GM12874 (cell line): ENCODE results near the gene TMEM132A.

Source experiments
- TF ChIP-seq, protein P1 (sequence below): IDR thresholded peaks from 2 replicates; pipeline ENCODE4 v1.5.1; 2011; ENCODE audit warnings: low read depth, mild to moderate bottlenecking, control low read depth, low read length, moderate library complexity; ENCODE audit not compliant: insufficient read depth

TMEM132A gene

DNA sequence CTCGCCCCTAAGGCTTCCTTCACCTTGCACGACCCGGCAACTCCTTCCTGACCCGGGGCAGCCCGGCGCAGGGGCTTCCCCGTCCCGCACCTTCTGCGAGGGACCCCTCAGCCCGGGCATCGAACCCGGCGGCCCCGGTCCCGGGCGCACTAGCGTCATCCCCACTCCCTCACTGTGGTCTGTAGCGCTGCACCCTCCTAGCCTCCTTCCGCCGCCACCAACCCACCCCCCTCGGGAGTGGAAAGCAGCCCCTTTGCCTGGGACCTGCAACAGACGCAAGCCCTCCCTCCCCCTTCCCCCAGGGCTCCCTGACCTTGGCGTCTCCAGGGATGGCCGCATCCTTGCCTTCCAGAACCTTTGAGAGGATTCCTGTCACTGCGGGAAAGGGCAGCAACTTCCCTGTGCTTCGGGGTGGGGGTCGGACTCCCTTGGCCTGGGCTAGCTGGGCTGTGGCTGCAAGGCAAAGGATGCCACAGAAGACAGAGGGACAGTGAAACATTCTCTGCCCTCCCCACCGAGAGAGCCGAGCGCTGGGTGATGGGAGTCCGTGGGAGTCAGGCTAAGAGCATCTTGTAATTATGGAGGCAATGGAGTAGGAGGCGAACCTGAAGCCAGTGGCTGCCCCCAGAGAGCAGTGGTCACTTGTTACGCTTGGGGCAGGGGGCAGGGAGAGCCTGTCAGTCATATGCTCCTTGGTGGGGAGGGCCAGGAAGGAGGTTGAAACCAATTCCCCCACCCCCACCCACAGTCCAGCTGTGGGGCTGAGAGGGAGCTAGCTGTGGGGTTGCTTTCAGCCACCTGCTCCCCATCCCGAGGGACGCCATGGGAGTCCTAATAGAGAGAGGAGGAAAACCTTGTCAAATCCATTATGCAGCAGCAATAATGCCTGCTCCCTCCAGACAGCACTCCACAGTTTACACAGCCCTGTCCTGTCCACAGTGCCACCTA lies 920 bp downstream of the TMEM132A start:
- TF ChIP-seq, protein P1, sequence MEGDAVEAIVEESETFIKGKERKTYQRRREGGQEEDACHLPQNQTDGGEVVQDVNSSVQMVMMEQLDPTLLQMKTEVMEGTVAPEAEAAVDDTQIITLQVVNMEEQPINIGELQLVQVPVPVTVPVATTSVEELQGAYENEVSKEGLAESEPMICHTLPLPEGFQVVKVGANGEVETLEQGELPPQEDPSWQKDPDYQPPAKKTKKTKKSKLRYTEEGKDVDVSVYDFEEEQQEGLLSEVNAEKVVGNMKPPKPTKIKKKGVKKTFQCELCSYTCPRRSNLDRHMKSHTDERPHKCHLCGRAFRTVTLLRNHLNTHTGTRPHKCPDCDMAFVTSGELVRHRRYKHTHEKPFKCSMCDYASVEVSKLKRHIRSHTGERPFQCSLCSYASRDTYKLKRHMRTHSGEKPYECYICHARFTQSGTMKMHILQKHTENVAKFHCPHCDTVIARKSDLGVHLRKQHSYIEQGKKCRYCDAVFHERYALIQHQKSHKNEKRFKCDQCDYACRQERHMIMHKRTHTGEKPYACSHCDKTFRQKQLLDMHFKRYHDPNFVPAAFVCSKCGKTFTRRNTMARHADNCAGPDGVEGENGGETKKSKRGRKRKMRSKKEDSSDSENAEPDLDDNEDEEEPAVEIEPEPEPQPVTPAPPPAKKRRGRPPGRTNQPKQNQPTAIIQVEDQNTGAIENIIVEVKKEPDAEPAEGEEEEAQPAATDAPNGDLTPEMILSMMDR = no peak

GRCh38 chr11:60925868-60926267 lies 1.6 kb downstream of the TMEM132A start:
- TF ChIP-seq, protein P1 = no peak

GRCh38 chr11:60926500-60926899 lies 2.2 kb downstream of the TMEM132A start:
- TF ChIP-seq, protein P1 = no peak

GRCh38 chr11:60927061-60927592 lies 2.9 kb downstream of the TMEM132A start:
- TF ChIP-seq, protein P1 = no peak

DNA sequence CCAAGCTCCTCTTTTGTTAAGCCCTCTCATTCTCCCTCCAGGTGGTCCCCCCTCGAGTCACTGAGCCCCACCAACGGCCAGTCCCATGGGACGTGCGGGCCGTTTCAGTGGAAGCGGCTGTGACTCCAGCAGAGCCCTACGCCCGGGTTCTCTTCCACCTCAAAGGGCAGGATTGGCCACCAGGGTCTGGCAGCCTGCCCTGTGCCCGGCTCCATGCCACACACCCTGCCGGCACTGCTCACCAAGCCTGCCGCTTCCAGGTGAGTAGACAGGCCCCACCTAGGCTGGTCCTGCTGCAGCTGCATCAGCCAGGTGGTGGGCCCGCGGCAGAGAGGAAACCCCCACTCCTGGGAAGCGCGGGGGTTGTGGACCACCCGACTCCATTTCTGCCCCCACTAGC lies 3.3 kb downstream of the TMEM132A start:
- TF ChIP-seq, protein P1 = no peak

DNA sequence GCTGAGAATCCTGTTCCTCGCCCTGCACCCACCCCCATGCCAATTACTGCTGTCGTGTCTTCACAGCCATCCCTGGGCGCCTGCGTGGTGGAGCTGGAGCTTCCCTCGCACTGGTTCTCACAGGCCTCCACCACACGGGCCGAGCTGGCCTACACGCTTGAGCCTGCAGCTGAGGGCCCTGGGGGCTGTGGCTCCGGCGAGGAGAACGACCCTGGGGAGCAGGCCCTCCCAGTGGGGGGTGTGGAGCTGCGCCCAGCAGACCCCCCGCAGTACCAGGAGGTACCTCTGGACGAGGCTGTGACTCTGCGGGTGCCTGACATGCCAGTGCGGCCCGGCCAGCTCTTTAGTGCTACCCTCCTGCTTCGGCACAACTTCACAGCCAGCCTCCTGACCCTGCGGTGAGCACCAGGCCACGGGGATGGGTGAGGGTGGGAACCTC lies 4.3 kb downstream of the TMEM132A start:
- TF ChIP-seq, protein P1 = no peak

GRCh38 chr11:60929764-60930163 lies 5.5 kb downstream of the TMEM132A start:
- TF ChIP-seq, protein P1 = no peak
